HuH-7.5 (cell line): Measurements from ENCODE around the gene HS3ST3A1.
"Not testable (repeated sequence)": the region's sequence is repeated elsewhere in the genome, so short reads cannot be mapped to it uniquely, and the experiment has no call there.

ENCODE experiments used
- DNase-seq: peaks from one replicate; pipeline ENCODE4 v3.0.0; 2011; ENCODE audit warnings: low spot score

Gene HS3ST3A1

GRCh38 chr17:13575922-13576419 lies 25.8 kb downstream of the HS3ST3A1 start:
- no peak for DNase-seq

- DNase-seq, result no peak
Observed at GRCh38 chr17:13575466-13575865, 26.3 kb downstream of the HS3ST3A1 start.

- DNase-seq, result no peak
Observed at GRCh38 chr17:13572581-13572980, 29.1 kb downstream of the HS3ST3A1 start.

DNA sequence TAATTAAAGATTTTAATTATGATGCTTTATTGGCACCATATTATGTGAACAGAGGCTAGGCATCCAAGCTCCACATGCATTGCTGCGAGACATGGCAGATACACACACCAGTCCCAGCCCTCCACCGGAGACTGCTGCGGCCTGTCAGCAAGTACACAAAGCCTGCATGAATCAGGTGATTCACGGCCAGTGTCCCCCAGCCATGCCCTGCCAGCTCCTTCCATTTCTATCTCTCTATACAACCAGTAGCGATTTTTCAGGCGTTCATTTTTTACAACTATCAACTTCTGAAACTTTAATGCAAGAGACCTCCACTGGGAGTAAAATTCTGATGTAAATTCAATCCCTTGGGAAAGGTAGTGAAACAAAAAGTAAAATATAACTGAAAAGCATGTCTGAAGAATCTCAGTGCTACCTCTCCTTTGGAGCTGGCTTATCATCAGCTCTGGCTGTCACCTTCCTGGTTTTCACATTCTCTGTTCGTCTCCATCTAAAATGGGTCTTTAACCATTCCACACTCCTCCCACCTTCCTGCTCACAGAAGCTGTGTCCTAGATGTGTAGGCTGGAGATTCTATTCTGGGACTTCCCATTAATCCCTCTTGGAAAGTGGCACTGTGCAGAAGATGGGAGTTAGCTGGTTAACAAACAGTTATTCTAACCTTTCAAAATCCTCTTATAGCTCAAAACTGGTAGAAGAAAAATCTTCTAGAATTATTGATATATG lies 32.2 kb downstream of the HS3ST3A1 start:
- DNase-seq, result no peak

DNA sequence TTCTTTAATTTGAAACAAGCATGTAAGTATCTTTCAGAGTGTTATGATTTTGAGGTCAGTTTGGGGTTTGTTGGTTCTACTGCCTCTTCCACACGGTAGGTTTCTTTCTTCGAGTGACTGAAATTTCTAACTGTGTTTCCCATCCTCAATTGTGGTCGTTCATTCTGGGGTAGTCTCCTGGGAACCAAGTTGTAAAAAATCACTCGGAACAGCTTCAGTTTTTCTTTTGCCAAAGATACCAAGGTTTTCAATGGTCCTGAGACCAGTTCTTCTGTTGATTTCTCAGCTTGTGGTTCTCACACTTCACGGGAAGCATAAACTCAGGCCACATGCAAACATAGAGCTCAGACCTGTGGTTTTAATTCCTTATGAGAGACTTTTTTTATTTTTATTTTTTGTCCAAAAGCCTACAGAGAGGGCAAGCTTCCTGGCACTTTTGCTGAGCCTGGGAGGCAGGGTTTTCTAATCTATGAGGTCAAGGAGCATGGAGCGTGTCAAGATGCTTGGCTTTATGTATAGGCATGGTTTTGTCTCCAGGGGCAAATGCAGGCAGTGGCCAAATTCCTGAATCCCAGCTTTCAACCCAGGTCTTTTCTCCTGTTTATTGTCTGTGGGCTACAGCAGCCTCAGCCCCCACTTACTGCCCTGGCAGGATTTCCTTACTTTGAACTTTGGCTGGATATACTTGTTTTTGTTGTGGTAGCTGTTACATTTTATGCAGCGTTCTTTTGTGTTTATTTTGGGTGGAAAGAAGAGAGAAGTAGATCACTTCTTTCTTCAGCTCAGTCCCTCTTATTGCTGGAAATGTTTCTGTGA lies 32.9 kb downstream of the HS3ST3A1 start:
- DNase-seq, result no peak

DNA sequence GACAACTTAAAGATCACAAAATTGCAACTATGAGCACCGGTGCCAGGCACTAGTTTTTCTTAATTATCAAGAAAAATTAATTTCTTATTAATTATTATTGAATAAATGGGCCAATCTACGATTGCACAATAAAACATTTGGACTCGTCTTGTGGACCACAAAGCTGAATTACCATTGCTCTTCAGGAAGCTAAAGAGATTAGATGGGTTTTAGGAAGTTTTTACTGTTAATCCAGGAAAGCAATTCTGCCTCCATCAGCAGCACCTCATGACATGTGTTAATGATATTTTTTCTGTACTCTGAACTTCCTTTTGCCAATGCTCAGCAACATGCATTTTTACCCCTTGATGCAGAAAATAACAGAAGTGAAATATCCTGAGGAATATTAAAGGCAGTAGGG lies 37.9 kb downstream of the HS3ST3A1 start:
- no peak for DNase-seq

GRCh38 chr17:13562271-13562800 lies 39.4 kb downstream of the HS3ST3A1 start:
- no peak for DNase-seq

DNA sequence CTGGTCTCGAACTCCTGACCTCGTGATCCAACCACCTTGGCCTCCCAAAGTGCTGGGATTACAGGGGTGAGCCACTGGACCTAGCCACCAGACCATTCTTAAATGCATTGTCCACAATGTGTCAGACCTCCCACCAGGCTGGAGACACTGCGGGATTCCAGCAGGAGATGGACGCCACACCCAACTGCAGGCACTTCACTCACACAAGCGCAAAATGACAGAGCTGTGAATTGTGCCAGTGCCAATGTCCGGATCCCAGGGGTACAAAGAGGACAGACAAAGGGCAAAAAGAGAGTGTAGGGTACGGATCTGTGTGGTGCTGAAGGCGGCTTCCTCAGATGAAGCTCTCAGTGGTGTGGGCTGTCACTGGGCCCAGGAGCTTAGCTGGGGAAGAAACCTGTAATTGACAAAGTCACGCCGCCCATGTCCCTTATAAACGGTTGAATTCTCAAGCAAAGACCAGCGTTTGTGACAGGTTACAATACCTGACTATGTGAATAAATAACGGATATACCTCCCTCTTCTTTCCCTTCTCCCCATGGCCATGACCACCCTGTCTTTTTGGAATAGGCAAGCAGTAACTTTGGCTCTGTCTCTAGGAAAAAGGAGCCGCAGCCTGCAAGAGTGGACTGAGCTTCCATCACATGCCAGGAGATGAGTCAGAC lies 40.0 kb downstream of the HS3ST3A1 start:
- DNase-seq, result no peak

DNA sequence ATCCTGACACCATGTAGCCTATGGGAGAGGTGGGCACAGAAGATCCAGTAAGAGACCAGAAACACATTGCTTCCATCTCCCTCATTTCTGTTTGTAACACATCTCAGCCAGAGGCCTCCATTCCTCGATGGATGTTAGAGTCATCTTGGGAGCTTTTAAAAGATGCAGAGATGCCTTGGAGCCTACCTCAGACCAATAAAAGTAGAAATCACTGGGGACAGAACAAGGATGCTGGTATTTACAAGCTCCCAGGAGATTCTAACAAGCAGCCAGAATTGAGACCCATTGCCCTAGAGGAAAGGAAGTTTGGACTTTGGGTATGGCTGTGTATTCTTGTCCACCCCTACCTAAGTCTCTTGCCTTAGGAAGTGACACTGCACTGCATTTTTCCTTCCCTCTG lies 40.8 kb downstream of the HS3ST3A1 start:
- no peak for DNase-seq

GRCh38 chr17:13558588-13558987 lies 43.1 kb downstream of the HS3ST3A1 start:
- no peak for DNase-seq

DNA sequence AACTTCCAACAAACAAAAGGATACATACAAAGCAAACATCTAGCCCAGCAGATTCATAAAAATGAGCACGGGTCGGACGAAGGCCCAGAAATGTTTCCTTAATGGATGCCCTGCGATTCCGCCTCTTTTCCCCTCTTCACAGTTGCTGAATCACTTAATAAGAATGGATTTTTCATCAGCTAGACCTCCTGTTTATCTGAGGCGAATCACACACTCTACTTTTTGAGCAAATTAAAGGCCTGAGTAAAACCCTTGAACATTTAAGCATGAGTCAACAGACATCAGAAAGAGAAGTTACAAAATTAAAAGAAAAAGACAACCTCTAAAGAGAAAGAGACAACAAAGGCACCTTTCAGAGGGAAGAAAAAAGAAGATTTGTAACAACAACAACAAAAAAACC lies 44.7 kb downstream of the HS3ST3A1 start:
- DNase-seq, result no peak

DNA sequence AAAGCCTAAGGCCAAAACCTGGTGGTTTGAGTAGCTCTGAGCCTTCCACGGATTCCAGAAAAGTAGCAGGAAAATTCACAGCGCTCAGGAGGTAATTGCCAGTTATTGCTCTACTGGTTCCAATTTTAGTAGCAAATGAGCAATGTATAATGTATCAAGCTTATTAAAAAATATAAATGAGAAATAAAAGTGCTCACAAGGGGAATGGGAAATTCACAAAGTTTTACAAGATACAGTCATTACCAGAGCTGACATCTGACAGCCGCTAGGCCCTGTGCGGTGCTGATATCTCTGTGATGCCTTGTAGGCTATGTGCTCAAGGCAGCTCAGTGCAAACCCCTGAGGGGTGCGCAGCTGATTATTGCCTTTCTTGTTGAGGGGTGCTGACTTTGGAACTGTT lies 47.5 kb downstream of the HS3ST3A1 start:
- no peak for DNase-seq

GRCh38 chr17:13550291-13550690 lies 51.4 kb downstream of the HS3ST3A1 start:
- DNase-seq, result no peak

DNA sequence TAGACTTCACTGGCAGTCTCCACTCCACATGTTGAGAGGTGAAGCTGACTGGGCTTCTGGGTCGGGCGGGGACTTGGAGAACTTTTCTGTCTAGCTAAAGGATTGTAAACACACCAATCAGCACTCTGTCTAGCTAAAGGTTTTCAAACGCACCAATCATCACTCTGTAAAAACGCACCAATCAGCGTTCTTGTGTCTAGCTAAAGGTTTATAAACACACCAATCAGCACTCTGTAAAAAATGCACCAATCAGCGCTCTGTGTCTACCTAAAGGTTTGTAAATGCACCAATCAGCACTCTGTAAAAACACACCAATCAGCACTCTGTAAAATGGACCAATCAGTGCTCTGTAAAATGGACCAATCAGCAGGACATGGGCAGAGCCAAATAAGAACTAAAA lies 53.2 kb downstream of the HS3ST3A1 start:
- not testable (repeated sequence) for DNase-seq

- no peak for DNase-seq
Observed at GRCh38 chr17:13546851-13547250, 54.9 kb downstream of the HS3ST3A1 start.

DNA sequence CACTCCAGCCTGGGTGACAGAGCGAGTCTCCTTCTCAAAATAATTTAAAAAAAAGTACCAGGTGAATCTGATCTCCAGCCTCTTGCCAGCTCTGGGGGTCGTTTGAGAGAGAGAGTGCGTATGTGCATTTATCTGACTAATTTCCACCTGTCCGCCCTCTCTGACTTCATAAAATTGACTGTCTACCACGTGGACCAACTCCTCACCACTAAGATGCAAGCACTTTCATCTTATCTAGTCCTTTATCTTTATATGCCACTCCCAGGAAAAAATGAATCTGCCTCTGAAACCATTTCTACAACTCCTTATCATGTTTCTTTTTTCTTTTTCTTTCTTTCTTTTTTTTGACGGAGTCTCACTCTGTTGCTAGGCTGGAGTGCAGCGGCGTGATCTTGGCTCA lies 55.8 kb downstream of the HS3ST3A1 start:
- no peak for DNase-seq

DNA sequence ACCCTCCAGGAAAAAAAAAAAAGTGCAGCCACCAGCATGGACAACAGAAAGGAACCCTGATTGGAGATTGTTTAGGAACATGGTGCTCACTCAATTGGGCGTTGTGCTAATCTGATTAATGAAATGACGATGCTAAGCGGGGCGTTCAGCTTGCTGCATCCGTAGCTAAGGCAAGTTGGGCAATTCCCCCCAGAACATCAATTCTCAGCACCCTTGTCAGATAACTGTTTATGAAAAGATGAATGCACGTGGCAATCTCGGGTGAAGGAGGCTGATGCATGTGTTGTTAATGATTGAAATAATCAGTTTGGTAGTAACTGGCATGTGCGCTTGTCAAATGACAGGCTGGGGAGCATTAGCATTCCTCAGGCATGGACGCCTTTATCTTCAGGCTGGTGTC lies 57.0 kb downstream of the HS3ST3A1 start:
- no peak for DNase-seq

DNA sequence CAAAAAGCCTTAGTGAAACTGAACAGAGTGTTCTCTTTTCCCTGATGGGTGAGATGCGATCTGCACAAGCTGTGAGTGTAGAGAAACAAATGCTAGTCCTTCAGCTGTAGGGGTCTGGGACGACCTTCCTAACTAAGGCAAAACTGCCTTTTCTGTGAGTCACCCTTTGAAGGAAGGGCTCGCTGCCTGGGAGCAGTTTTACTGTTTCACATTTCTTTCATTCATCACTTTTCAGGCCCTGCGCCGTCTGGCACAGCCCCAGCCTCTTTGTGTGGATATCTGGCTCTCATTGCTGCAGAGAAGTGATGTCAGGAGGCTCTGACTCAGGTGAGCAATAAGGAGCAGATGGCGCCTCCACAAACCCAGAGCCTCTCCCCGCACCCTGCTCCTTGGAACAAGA lies 57.4 kb downstream of the HS3ST3A1 start:
- no peak for DNase-seq

DNA sequence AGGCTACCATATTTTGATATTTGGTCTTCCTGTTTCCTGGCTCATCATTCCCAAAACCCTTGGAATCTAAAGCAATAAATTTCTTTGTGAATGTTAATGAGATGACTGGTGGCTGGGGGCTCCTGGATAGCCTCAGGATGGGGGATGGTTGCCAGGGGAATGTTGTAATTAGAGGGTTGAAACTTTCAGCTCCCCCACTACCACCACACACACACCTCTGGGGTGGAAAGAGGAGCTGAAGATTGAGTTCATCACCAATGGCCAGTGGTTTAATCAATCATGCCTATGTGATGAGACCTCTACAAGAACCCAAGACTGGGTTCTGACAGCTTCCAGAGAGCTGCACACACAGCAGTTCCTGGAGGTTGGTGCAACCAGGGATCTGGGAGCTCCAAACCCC lies 59.1 kb downstream of the HS3ST3A1 start:
- no peak for DNase-seq

GRCh38 chr17:13541032-13541480 lies 60.7 kb downstream of the HS3ST3A1 start:
- no peak for DNase-seq

DNA sequence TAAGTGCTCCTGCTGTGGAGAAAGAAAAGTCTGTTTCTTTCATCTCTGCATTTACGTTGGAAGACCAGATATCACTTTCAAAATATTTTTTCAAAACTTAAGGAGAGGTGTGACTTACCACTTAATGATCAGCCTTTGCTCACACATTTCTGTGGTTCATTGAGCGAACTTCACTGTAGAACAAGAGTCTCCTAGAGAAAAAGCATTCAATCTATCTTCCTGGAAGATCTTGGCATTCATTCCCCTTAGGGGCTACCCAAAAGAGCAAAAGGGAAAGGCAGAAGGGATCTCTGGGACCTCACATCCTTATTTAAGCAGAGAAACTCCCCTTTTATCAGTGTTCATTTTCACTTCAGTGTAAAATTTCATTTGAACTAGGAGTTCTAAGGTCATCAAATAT lies 61.2 kb downstream of the HS3ST3A1 start:
- DNase-seq, result no peak

GRCh38 chr17:13539421-13539820 lies 62.3 kb downstream of the HS3ST3A1 start:
- no peak for DNase-seq
